Nephron (organoid): ENCODE data around the gene HERC2.

ENCODE experiments used
- H3K27ac Mint-ChIP-seq, 3 experiments: 2 replicates each; pipeline ENCODE4 v1.8.0; 2020; ENCODE audit warnings: mixed read lengths in 3 of 3, mild to moderate bottlenecking in 2 of 3, moderate library complexity in 1 of 3
- H3K27me3 Mint-ChIP-seq: 2 replicates; pipeline ENCODE4 v1.8.0; 2021; ENCODE audit warnings: low read depth, mild to moderate bottlenecking, moderate library complexity, mixed read lengths
- H3K36me3 Mint-ChIP-seq: 2 replicates; pipeline ENCODE4 v1.8.0; 2020; ENCODE audit warnings: low read depth, mixed read lengths
- H3K4me1 Mint-ChIP-seq: 2 replicates; pipeline ENCODE4 v1.8.0; 2020; ENCODE audit warnings: mixed read lengths
- H3K4me3 Mint-ChIP-seq, 3 experiments: 2 replicates each; pipeline ENCODE4 v1.8.0; 2020; ENCODE audit warnings: mild to moderate bottlenecking in 3 of 3, mixed read lengths in 3 of 3, moderate library complexity in 2 of 3
- H3K9me3 Mint-ChIP-seq: 2 replicates; pipeline ENCODE4 v1.8.0; 2020; ENCODE audit warnings: mixed read lengths
- CTCF ChIP-seq, 3 experiments: fragments of 200-600 bp; sonication (generic); IDR thresholded peaks; one replicate each; pipeline ENCODE4 v1.5.0; 2021; ENCODE audit warnings: antibody characterized with exemption in 3 of 3; ENCODE audit not compliant: unreplicated experiment in 3 of 3

Gene HERC2

GRCh38 chr15:28190391-28191174 lies 131.4 kb downstream of the HERC2 start:
- H3K4me3 Mint-ChIP-seq, result no peak overlapping the region
- no peak for TF ChIP-seq CTCF (IDR thresholded peaks at IDR 0.05; ENCODE audit: unreplicated experiment in 3 of 3)
- peaks cover 21% of the 10 kb centered on the region for H3K4me1 Mint-ChIP-seq
- no peaks in the 10 kb centered on the region for H3K27me3 Mint-ChIP-seq
- peaks cover 56% of the 10 kb centered on the region for H3K36me3 Mint-ChIP-seq
- H3K27ac Mint-ChIP-seq, result no peak overlapping the region
- no peaks in the 10 kb centered on the region for H3K9me3 Mint-ChIP-seq

GRCh38 chr15:28185148-28185895 lies 136.7 kb downstream of the HERC2 start:
- no peak for TF ChIP-seq CTCF (IDR thresholded peaks at IDR 0.05; ENCODE audit: unreplicated experiment in 3 of 3)
- H3K36me3 Mint-ChIP-seq, result peaks cover 47% of the 10 kb centered on the region
- H3K27me3 Mint-ChIP-seq, result no peaks in the 10 kb centered on the region
- no peaks in the 10 kb centered on the region for H3K9me3 Mint-ChIP-seq
- H3K27ac Mint-ChIP-seq, result no peak overlapping the region
- H3K4me3 Mint-ChIP-seq, result no peak overlapping the region
- H3K4me1 Mint-ChIP-seq, result no peaks in the 10 kb centered on the region

- Mint-ChIP-seq H3K4me1 (no peaks in the 10 kb centered on the region), H3K27me3 (no peaks in the 10 kb centered on the region)
- no peak for TF ChIP-seq CTCF (IDR thresholded peaks at IDR 0.05; ENCODE audit: unreplicated experiment in 3 of 3)
These were observed 137.8 kb downstream of the HERC2 start for GRCh38 chr15:28184166-28184565.

GRCh38 chr15:28182731-28183130 lies 139.2 kb downstream of the HERC2 start:
- H3K36me3 Mint-ChIP-seq, result peaks cover 48% of the 10 kb centered on the region
- no peaks in the 10 kb centered on the region for H3K9me3 Mint-ChIP-seq
- TF ChIP-seq CTCF (IDR thresholded peaks at IDR 0.05; ENCODE audit: unreplicated experiment in 3 of 3), result no peak
- H3K27me3 Mint-ChIP-seq, result no peaks in the 10 kb centered on the region
- H3K4me3 Mint-ChIP-seq, result no peak overlapping the region
- H3K4me1 Mint-ChIP-seq, result no peaks in the 10 kb centered on the region
- no peak overlapping the region for H3K27ac Mint-ChIP-seq

More at GRCh38 chr15:28184166-28184565, 137.8 kb downstream of the HERC2 start:
- H3K27ac Mint-ChIP-seq, result no peak overlapping the region
- H3K4me3 Mint-ChIP-seq, result no peak overlapping the region
- H3K9me3 Mint-ChIP-seq, result no peaks in the 10 kb centered on the region
- H3K36me3 Mint-ChIP-seq, result peaks cover 50% of the 10 kb centered on the region

- H3K27ac Mint-ChIP-seq, result no peak overlapping the region
- no peaks in the 10 kb centered on the region for H3K9me3 Mint-ChIP-seq
- peaks cover 48% of the 10 kb centered on the region for H3K36me3 Mint-ChIP-seq
- no peaks in the 10 kb centered on the region for H3K27me3 Mint-ChIP-seq
- no peaks in the 10 kb centered on the region for H3K4me1 Mint-ChIP-seq
- no peak for TF ChIP-seq CTCF (IDR thresholded peaks at IDR 0.05; ENCODE audit: unreplicated experiment in 3 of 3)
- no peak overlapping the region for H3K4me3 Mint-ChIP-seq
These were observed 139.8 kb downstream of the HERC2 start for GRCh38 chr15:28182216-28182615.
